HepG2 (cell line): ENCODE measurements around the gene DUOXA1. TPM values are rescaled to one million over a fixed set of nuclear protein-coding genes. Genes with fewer than 3 reads are reported as not detected.

Source experiments
- ATAC-seq: fragments of 200-7000 bp; cut with Tn5 transposase; 3 replicates; pipeline ENCODE4 v1.9.1; 2020; ENCODE audit warnings: mild to moderate bottlenecking, moderate library complexity
- BruUV-seq: library from RNA; stranded (reverse); fragments of 400-500 nt; replicated peaks from 2 replicates; lab custom pipeline; 2021; lab: Mats Ljungman, UMichigan
- CTCF ChIA-PET: fragments of 300-600 bp; formaldehyde crosslinking; extraction: SDS; loops from one replicate; lab custom pipeline; 2021; ENCODE audit warnings: low total read pairs, inconsistent platforms, low intra/inter-chr PET ratio; lab: Yijun Ruan, JAX
- POLR2A ChIA-PET: fragments of 350-600 bp; sonication (Branson Sonifier 250); formaldehyde crosslinking; loops from one replicate; lab custom pipeline; 2020; ENCODE audit warnings: antibody characterized with exemption, inconsistent platforms; lab: Yijun Ruan, JAX
- DNase-seq: peaks from one replicate; pipeline ENCODE4 v3.0.0-alpha.2; 2015; ENCODE audit warnings: low spot score
- FAIRE-seq: peaks from 3 replicates; lab custom pipeline; 2011; peaks lifted over from hg19 to GRCh38; lab: Jason Lieb, UNC
- H2AFZ ChIP-seq: one replicate; pipeline ENCODE4 v1.6.1; 2011; ENCODE audit warnings: low read length, inconsistent platforms
- H3K27ac ChIP-seq: fragments of 300-600 bp; 3 replicates; pipeline ENCODE4 v1.8.0; 2011; ENCODE audit warnings: mixed run types, mild to moderate bottlenecking, mixed read lengths, low read length, inconsistent platforms; ENCODE audit not compliant: insufficient read depth; ENCODE audit errors: extremely low read length
- H3K27me3 ChIP-seq, 2 experiments: fragments of 200-600 bp in 1 of 2; 2 replicates in 1 of 2; 3 replicates in 1 of 2; pipeline versions ENCODE4 v1.6.0 to v1.8.0; 2011; ENCODE audit warnings: low read length in 2 of 2, mild to moderate bottlenecking in 2 of 2, moderate library complexity in 2 of 2, inconsistent platforms in 1 of 2; ENCODE audit not compliant: insufficient read depth in 2 of 2, control insufficient read depth in 1 of 2
- H3K36me3 ChIP-seq, 2 experiments: fragments of 200-600 bp in 1 of 2; replicated peaks in 1 of 2; 2 replicates in 1 of 2; 3 replicates in 1 of 2; pipeline versions ENCODE4 v1.5.1 to v1.8.0; 2011; ENCODE audit warnings: low read length in 2 of 2, inconsistent platforms in 1 of 2; ENCODE audit not compliant: insufficient read depth in 2 of 2, control insufficient read depth in 1 of 2
- H3K4me1 ChIP-seq: 2 replicates; pipeline ENCODE4 v1.5.1; 2012; ENCODE audit warnings: low read length, inconsistent platforms; ENCODE audit not compliant: insufficient read depth
- H3K4me2 ChIP-seq: 2 replicates; pipeline ENCODE4 v1.6.0; 2011; ENCODE audit warnings: low read depth, low read length, inconsistent platforms
- H3K4me3 ChIP-seq, 3 experiments: fragments of 200-600 bp in 1 of 3; sonication (generic), shearing (Covaris generic) in 1 of 3; replicated peaks in 1 of 3; 2 replicates each; pipeline ENCODE4 v1.5.1; 2011 to 2016; ENCODE audit warnings: low read length in 3 of 3, inconsistent platforms in 2 of 3, low read depth in 2 of 3, mild to moderate bottlenecking in 2 of 3, control low read depth in 1 of 3, mixed read lengths in 1 of 3; ENCODE audit not compliant: insufficient read depth in 1 of 3
- H3K79me2 ChIP-seq: one replicate; pipeline ENCODE4 v1.6.1; 2011; ENCODE audit warnings: low read length, inconsistent platforms; ENCODE audit not compliant: insufficient read depth
- H3K9ac ChIP-seq: 2 replicates; pipeline ENCODE4 v1.6.0; 2011; ENCODE audit warnings: mild to moderate bottlenecking, low read depth, low read length, inconsistent platforms; ENCODE audit not compliant: insufficient read depth
- H3K9me3 ChIP-seq: 2 replicates; pipeline ENCODE4 v1.5.1; 2012; ENCODE audit warnings: mild to moderate bottlenecking, low read length
- H4K20me1 ChIP-seq: 2 replicates; pipeline ENCODE4 v1.6.0; 2011; ENCODE audit warnings: inconsistent platforms, mild to moderate bottlenecking, low read length, moderate library complexity; ENCODE audit not compliant: insufficient read depth
- ARNT ChIP-seq: fragments of 450-650 bp; IDR thresholded peaks from 2 replicates; pipeline ENCODE4 v1.6.1; 2017
- ETS1 ChIP-seq: sonication (generic); formaldehyde crosslinking; IDR thresholded peaks from 2 replicates; pipeline ENCODE4 v1.4.0; 2020; ENCODE audit warnings: missing genetic modification reagents
- FOXP1 ChIP-seq, 2 experiments: fragments of 450-650 bp in 1 of 2; IDR thresholded peaks; 2 replicates each; pipeline ENCODE4 v1.6.1; 2017 to 2018; ENCODE audit warnings: antibody characterized with exemption in 1 of 2
- JUNB ChIP-seq: sonication (generic); formaldehyde crosslinking; IDR thresholded peaks from 2 replicates; pipeline ENCODE4 v1.8.0; 2022; ENCODE audit warnings: missing genetic modification reagents, mild to moderate bottlenecking, borderline replicate concordance
- LBX2 ChIP-seq: sonication (generic); formaldehyde crosslinking; IDR thresholded peaks from 2 replicates; pipeline ENCODE4 v1.5.0; 2020; ENCODE audit warnings: missing genetic modification reagents, mild to moderate bottlenecking, borderline replicate concordance
- MLX ChIP-seq: IDR thresholded peaks from 2 replicates; pipeline ENCODE4 v1.6.1; 2016
- THAP9 ChIP-seq: sonication (generic); formaldehyde crosslinking; IDR thresholded peaks from 2 replicates; pipeline ENCODE4; 2020; ENCODE audit warnings: missing genetic modification reagents, mild to moderate bottlenecking, borderline replicate concordance
- ZNF235 ChIP-seq: sonication (generic); formaldehyde crosslinking; IDR thresholded peaks from 2 replicates; pipeline ENCODE4 v1.8.1; 2023; ENCODE audit warnings: mild to moderate bottlenecking, missing genetic modification reagents, borderline replicate concordance
- ZNF33B ChIP-seq: sonication (generic); formaldehyde crosslinking; IDR thresholded peaks from 2 replicates; pipeline ENCODE4 v1.5.1; 2020; ENCODE audit warnings: mild to moderate bottlenecking, missing genetic modification reagents
- ZNF513 ChIP-seq: sonication (generic); formaldehyde crosslinking; conservative IDR thresholded peaks from 2 replicates; pipeline ENCODE4 v1.5.0; 2020; ENCODE audit warnings: missing genetic modification reagents
- ZNF609 ChIP-seq: sonication (generic); formaldehyde crosslinking; IDR thresholded peaks from 2 replicates; pipeline ENCODE4 v1.4.0; 2020; ENCODE audit warnings: mild to moderate bottlenecking, missing genetic modification reagents, borderline replicate concordance
- WGBS: methylation state at CpG from one replicate; pipeline ENCODE4 v1.1.6; 2017; ENCODE audit warnings: low lambda C conversion rate; 5-methylcytosine and 5-hydroxymethylcytosine counted together
- in situ Hi-C: cut with HindIII; loops from 2 replicates; pipeline ENCODE4 v1.10.0; 2017; ENCODE audit warnings: low pct_unique_long_range_greater_than_20kb; ENCODE audit not compliant: extremely low pct_ligation_motif_present
- intact Hi-C: fragments of 100-400 bp; cut with micrococcal nuclease; formaldehyde crosslinking; loops from one replicate; pipeline ENCODE4 v1.10.0; 2022; ENCODE audit not compliant: unreplicated experiment
- polyA plus RNA-seq, 8 experiments: library from polyadenylated mRNA; depleted of rRNA in 3 of 8; stranded (reverse) in 7 of 8; unstranded in 1 of 8; fragments of >200 nt; fragmentation: Illumina TruSeq in 4 of 8; extraction: Trizol in 4 of 8; gene quantifications; 2 replicates each; pipeline versions ENCODE4 v1.2.1 to v1.2.3, GENCODE V29; 2011 to 2016; ENCODE audit warnings: low read depth in 4 of 8, missing spikeins in 1 of 8, mixed read lengths in 1 of 8; ENCODE audit not compliant: insufficient read depth in 1 of 8
- total RNA-seq, 5 experiments: library from RNA; depleted of rRNA; stranded (reverse); fragments of >200 nt; fragmentation: Illumina TruSeq; extraction: Trizol; gene quantifications; 2 replicates each; pipeline ENCODE4 v1.2.3, GENCODE V29; 2016; ENCODE audit warnings: low read depth in 1 of 5

The DUOXA1 gene
- total and polyA plus RNA-seq, 2 of the 13 experiments (the other 11 are each of a cell fraction or from before 2014, with no cell fraction given): not detected

GRCh38 chr15:45094358-45094730 lies 35.3 kb downstream of the DUOXA1 start:
- peaks cover 7 to 37% of the 10 kb centered on the region in 2 experiments; a peak in 4 of 5 replicates for H3K27me3 ChIP-seq
- H4K20me1 ChIP-seq: no peaks in the 10 kb centered on the region
- FAIRE-seq: no peak
- H3K27ac ChIP-seq: no peak overlapping the region
- DNase-seq: no peak
- no peak overlapping the region for H3K9ac ChIP-seq
- H3K9me3 ChIP-seq: no peaks in the 10 kb centered on the region
- BruUV-seq: no TSS peak
- in situ Hi-C loops (no loop called here), intact Hi-C loops (no loop called here)
- ATAC-seq: no peak
- TF ChIP-seq ETS1: no peak
- no peak for TF ChIP-seq ZNF33B (CRISPR knock-in tag)
- no peak for TF ChIP-seq ZNF609 (CRISPR knock-in tag)
- no peak for TF ChIP-seq THAP9 (CRISPR knock-in tag)
- TF ChIP-seq FOXP1 (IDR thresholded peaks at IDR 0.05): no peak
- TF ChIP-seq FOXP1 (CRISPR knock-in tag; IDR thresholded peaks at IDR 0.05): no peak
- no peak for TF ChIP-seq MLX (CRISPR knock-in tag)
- no peak for TF ChIP-seq ARNT
- TF ChIP-seq ZNF513 (CRISPR knock-in tag): no peak
- TF ChIP-seq LBX2 (CRISPR knock-in tag): no peak
- TF ChIP-seq ZNF235 (CRISPR knock-in tag): no peak
- TF ChIP-seq JUNB (CRISPR knock-in tag): no peak
- POLR2A ChIA-PET: no interaction called here
- H3K36me3 ChIP-seq: no peaks in the 10 kb centered on the region
- H3K4me3 ChIP-seq: no peak overlapping the region
- H3K4me2 ChIP-seq: no peak overlapping the region
- CTCF ChIA-PET: no interaction called here
- no peak overlapping the region for H2AFZ ChIP-seq
- no peaks in the 10 kb centered on the region for H3K79me2 ChIP-seq
- peaks cover 25% of the 10 kb centered on the region for H3K4me1 ChIP-seq
- WGBS: 66% methylated on average over 9 of the region's 9 CpGs
